Activated CD8-positive, alpha-beta memory T cell treated with anti-CD3 and anti-CD28 coated beads, Interleukin-2, amount 50 U/mL, for 48 hours (primary cell): ENCODE results near the gene SEMA4F.

ENCODE experiments used
- DNase-seq: peaks from one replicate; pipeline ENCODE4 v3.0.0-alpha.2; 2020

The SEMA4F gene

GRCh38 chr2:74670263-74670662, 16.2 kb downstream of the SEMA4F start:
- no peak for DNase-seq

GRCh38 chr2:74671479-74671878, 17.4 kb downstream of the SEMA4F start:
- DNase-seq, result no peak

GRCh38 chr2:74673826-74674528, 19.9 kb downstream of the SEMA4F start:
- DNase-seq, result no peak

GRCh38 chr2:74675090-74675489, 21.0 kb downstream of the SEMA4F start:
- DNase-seq, result no peak

- no peak for DNase-seq
These were observed 22.3 kb downstream of the SEMA4F start for GRCh38 chr2:74676331-74676730.

- no peak for DNase-seq
These were observed 25.6 kb downstream of the SEMA4F start for GRCh38 chr2:74679615-74680014.

GRCh38 chr2:74682501-74682900, 28.5 kb downstream of the SEMA4F start:
- DNase-seq, result no peak

- DNase-seq, result no peak
These were observed 31.4 kb downstream of the SEMA4F start for GRCh38 chr2:74685408-74685807.

- DNase-seq, result no peak
These were observed 34.8 kb downstream of the SEMA4F start for GRCh38 chr2:74688881-74689280.

GRCh38 chr2:74689671-74690070, 35.6 kb downstream of the SEMA4F start:
- no peak for DNase-seq

- no peak for DNase-seq
These were observed 36.5 kb downstream of the SEMA4F start for GRCh38 chr2:74690571-74690970.

GRCh38 chr2:74691929-74692328, 37.9 kb downstream of the SEMA4F start:
- DNase-seq, result no peak

GRCh38 chr2:74693213-74693612, 39.2 kb downstream of the SEMA4F start:
- DNase-seq, result no peak

GRCh38 chr2:74693668-74694067, 39.6 kb downstream of the SEMA4F start:
- no peak for DNase-seq

- DNase-seq, result no peak
These were observed 40.2 kb downstream of the SEMA4F start for GRCh38 chr2:74694281-74694680.

- DNase-seq, result no peak
These were observed 41.6 kb downstream of the SEMA4F start for GRCh38 chr2:74695663-74696062.

- DNase-seq, result no peak
These were observed 42.8 kb downstream of the SEMA4F start for GRCh38 chr2:74696829-74697228.

- no peak for DNase-seq
These were observed 46.8 kb downstream of the SEMA4F start for GRCh38 chr2:74700643-74701372.

- no peak for DNase-seq
These were observed 48.1 kb downstream of the SEMA4F start for GRCh38 chr2:74702001-74702715.

GRCh38 chr2:74703373-74703772, 49.3 kb downstream of the SEMA4F start:
- no peak for DNase-seq

- DNase-seq, result no peak
These were observed 50.2 kb downstream of the SEMA4F start for GRCh38 chr2:74704216-74704615.

- no peak for DNase-seq
These were observed 52.7 kb downstream of the SEMA4F start for GRCh38 chr2:74706741-74707140.

GRCh38 chr2:74707837-74708236, 53.8 kb downstream of the SEMA4F start:
- DNase-seq, result no peak

- DNase-seq, result no peak
These were observed 54.2 kb downstream of the SEMA4F start for GRCh38 chr2:74708296-74708695.
